Measurements from ENCODE around the gene UFD1. TPM values are rescaled to one million over a fixed set of nuclear protein-coding genes. Genes with fewer than 3 reads are reported as not detected.

The UFD1 gene
- total and polyA plus RNA-seq, 9 of the 15 experiments (the other 6 are each of a cell fraction or from before 2014, with no cell fraction given) = 238 to 645 (median 363) TPM

GRCh38 chr22:19480789-19481188 is 1.8 kb upstream of the UFD1 start:
- Histone ChIP-seq H3K36me3 (ENCODE audit: control insufficient read depth, insufficient read depth, low read length) (peaks cover 65% of the 10 kb centered on the region), H3K9ac (ENCODE audit: insufficient read depth in 1 of 2, low read depth in 2 of 2, low read length in 2 of 2) (peak overlapping the region; percentile 96 to 97), H2AFZ (ENCODE audit: low read depth, low read length) (peak overlapping the region; percentile 99; the same call in 1 of the 2 replicates), H3K9me1 (ENCODE audit: control insufficient read depth, insufficient read depth, low read length) (no peaks in the 10 kb centered on the region), H3K4me1 (replicated peaks in 1 of 2; ENCODE audit: control insufficient read depth in 2 of 2, insufficient read depth in 2 of 2, low read length in 2 of 2) (peaks cover 7 to 16% of the 10 kb centered on the region in 2 experiments), H3K4me2 (ENCODE audit: insufficient read depth, low read length) (peak overlapping the region; percentile 97), H3K27me3 (ENCODE audit: control insufficient read depth in 2 of 2, insufficient read depth in 2 of 2, low read length in 2 of 2) (no peaks in the 10 kb centered on the region), H3K27ac (ENCODE audit: extremely low read depth, low read depth, low read length) (peak overlapping the region; percentile 97), H4K20me1 (replicated peaks; ENCODE audit: control insufficient read depth, insufficient read depth, low read length) (peaks cover 18% of the 10 kb centered on the region), H3K9me3 (replicated peaks; ENCODE audit: control insufficient read depth, insufficient read depth, low read depth, low read length) (no peaks in the 10 kb centered on the region), H3K4me3 (peak overlapping the region; percentile 70), H3K79me2 (ENCODE audit: control insufficient read depth, insufficient read depth, low read length) (peaks cover 69% of the 10 kb centered on the region)
- FAIRE-seq = no peak
- ChIA-PET POLR2A (interaction anchor here (0.6 to 5.4 kb wide), 17 partner anchors 10 to 513 kb away, joined by 3 to 148 read pairs (median 4); partner anchors contain the start of gene ESS2), CTCF (ENCODE audit: low intra/inter-chr PET ratio) (no interaction called here)
- in situ Hi-C loops (cut with MboI) = no loop called here
- peak in 1 of 4 experiments; percentile 59 for DNase-seq (ENCODE audit: extremely low read depth in 1 of 4, low spot score in 3 of 4)
- WGBS (ENCODE audit: insufficient coverage, low coverage, missing lambda C conversion rate) = 5% methylated on average over 10 of the region's 10 CpGs
- BruUV-seq (replicated peaks) = no TSS peak
- no peak for ATAC-seq
- intact Hi-C loops (cut with micrococcal nuclease) = no loop called here
- TF ChIP-seq DNMT1 (IDR thresholded peaks at IDR 0.05) (no peak), KDM2B (CRISPR knock-in tag; IDR thresholded peaks at IDR 0.05) (peak; percentile 35; the same call in 1 of the 2 replicates), ETV6 (IDR thresholded peaks at IDR 0.05; ENCODE audit: borderline replicate concordance in 1 of 2, low read depth in 2 of 2, low read length in 1 of 2) (no peak), ETV6 (CRISPR knock-in tag; IDR thresholded peaks at IDR 0.05; ENCODE audit: borderline replicate concordance) (no peak), MLX (CRISPR knock-in tag; conservative IDR thresholded peaks at IDR 0.05) (0 out of 4 replicates have a peak, but pooled peaks of 1 of the 2 experiments have one; percentile 83), YBX1 (IDR thresholded peaks at IDR 0.05) (no peak), KLF13 (tag; IDR thresholded peaks at IDR 0.05; ENCODE audit: borderline replicate concordance, low read depth) (no peak), POU5F1 (IDR thresholded peaks at IDR 0.05; ENCODE audit: borderline replicate concordance, low read depth, low read length, partially characterized antibody) (no peak), MYC (IDR thresholded peaks at IDR 0.05; ENCODE audit: low read depth, low read length) (peak; percentile 52; the same call in 1 of the 2 replicates), MYC (CRISPR knock-in tag; IDR thresholded peaks at IDR 0.05; ENCODE audit: borderline replicate concordance, low read depth) (no peak), MXI1 (IDR thresholded peaks at IDR 0.05; ENCODE audit: low read depth, low read length) (0 out of 2 replicates have a peak, but pooled peaks have one; percentile 65), ZNF395 (CRISPR knock-in tag; IDR thresholded peaks at IDR 0.05) (no peak), ZBTB12 (CRISPR knock-in tag; IDR thresholded peaks at IDR 0.05) (no peak), TEAD4 (IDR thresholded peaks at IDR 0.05; ENCODE audit: low read length) (no peak), TEAD4 (CRISPR knock-in tag; IDR thresholded peaks at IDR 0.05; ENCODE audit: borderline replicate concordance) (no peak), JUNB (CRISPR knock-in tag; conservative IDR thresholded peaks at IDR 0.05) (no peak), STAT6 (CRISPR knock-in tag; IDR thresholded peaks at IDR 0.05) (0 out of 2 replicates have a peak, but pooled peaks have one; percentile 88)
